Measurements from ENCODE around the gene SMG6.
A peak's percentile ranks its signal among the peaks of the same experiment; 100 is the strongest.
"Not testable (repeated sequence)": the region's sequence is repeated elsewhere in the genome, so short reads cannot be mapped to it uniquely, and the experiment has no call there.

The SMG6 gene

GRCh38 chr17:2143332-2143731, 160.3 kb downstream of the SMG6 start:
- H3K9me3 ChIP-seq (ENCODE audit: insufficient read depth, low read length) = no peaks in the 10 kb centered on the region
- no peak overlapping the region for H3K4me3 ChIP-seq (ENCODE audit: low read length)
- H3K4me1 ChIP-seq (ENCODE audit: low read length) = peaks cover 6% of the 10 kb centered on the region
- TF ChIP-seq, protein P1, sequence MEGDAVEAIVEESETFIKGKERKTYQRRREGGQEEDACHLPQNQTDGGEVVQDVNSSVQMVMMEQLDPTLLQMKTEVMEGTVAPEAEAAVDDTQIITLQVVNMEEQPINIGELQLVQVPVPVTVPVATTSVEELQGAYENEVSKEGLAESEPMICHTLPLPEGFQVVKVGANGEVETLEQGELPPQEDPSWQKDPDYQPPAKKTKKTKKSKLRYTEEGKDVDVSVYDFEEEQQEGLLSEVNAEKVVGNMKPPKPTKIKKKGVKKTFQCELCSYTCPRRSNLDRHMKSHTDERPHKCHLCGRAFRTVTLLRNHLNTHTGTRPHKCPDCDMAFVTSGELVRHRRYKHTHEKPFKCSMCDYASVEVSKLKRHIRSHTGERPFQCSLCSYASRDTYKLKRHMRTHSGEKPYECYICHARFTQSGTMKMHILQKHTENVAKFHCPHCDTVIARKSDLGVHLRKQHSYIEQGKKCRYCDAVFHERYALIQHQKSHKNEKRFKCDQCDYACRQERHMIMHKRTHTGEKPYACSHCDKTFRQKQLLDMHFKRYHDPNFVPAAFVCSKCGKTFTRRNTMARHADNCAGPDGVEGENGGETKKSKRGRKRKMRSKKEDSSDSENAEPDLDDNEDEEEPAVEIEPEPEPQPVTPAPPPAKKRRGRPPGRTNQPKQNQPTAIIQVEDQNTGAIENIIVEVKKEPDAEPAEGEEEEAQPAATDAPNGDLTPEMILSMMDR (IDR thresholded peaks at IDR 0.05; ENCODE audit: low read depth, low read length) = no peak
- TF ChIP-seq EZH2phosphoT487 (IDR thresholded peaks at IDR 0.05; ENCODE audit: low read depth) = no peak
- no peak overlapping the region for H3K9ac ChIP-seq (ENCODE audit: low read length)
- H2AFZ ChIP-seq (ENCODE audit: low read depth, low read length) = no peak overlapping the region
- no peak overlapping the region for H3K4me2 ChIP-seq (ENCODE audit: low read length)
- no peaks in the 10 kb centered on the region for H3K79me2 ChIP-seq (ENCODE audit: low read length)
- H3K27me3 ChIP-seq (ENCODE audit: low read depth, low read length) = no peaks in the 10 kb centered on the region
- no peaks in the 10 kb centered on the region for H4K20me1 ChIP-seq (ENCODE audit: insufficient read depth, low read length)
- no peak overlapping the region for H3K27ac ChIP-seq (ENCODE audit: low read length)
- H3K36me3 ChIP-seq (replicated peaks; ENCODE audit: low read depth, low read length) = no peaks in the 10 kb centered on the region

- H3K27me3 ChIP-seq (ENCODE audit: low read depth, low read length); H3K36me3 ChIP-seq (replicated peaks; ENCODE audit: low read depth, low read length); H3K9me3 ChIP-seq (ENCODE audit: insufficient read depth, low read length); H3K27ac ChIP-seq (ENCODE audit: low read length); H2AFZ ChIP-seq (ENCODE audit: low read depth, low read length); H3K79me2 ChIP-seq (ENCODE audit: low read length); H3K4me2 ChIP-seq (ENCODE audit: low read length); H4K20me1 ChIP-seq (ENCODE audit: insufficient read depth, low read length); H3K4me3 ChIP-seq (ENCODE audit: low read length); H3K9ac ChIP-seq (ENCODE audit: low read length): not testable (repeated sequence)
- peaks cover 12% of the 10 kb centered on the region for H3K4me1 ChIP-seq (ENCODE audit: low read length)
Observed at GRCh38 chr17:2142682-2143081, 160.9 kb downstream of the SMG6 start.

DNA sequence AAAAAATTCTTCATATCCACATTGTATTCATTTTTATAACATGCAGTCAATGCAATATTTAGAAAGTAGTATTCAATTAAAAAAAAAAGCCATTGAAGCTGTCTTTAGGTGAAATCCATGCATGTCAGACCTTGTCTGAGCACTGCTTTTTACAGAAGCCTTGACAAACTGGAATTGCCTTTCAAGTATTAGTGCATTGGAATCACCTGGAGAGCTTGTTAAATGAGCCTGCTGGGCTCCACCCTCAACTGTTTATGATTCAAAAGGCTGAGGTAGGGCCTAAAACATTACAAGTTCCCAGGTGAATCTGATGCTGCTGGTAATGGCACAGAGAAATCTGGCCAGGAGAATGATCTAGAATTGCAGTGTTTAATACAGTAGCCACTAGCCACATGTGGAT, 162.9 kb downstream of the SMG6 start:
- H3K27ac ChIP-seq (ENCODE audit: low read length) = no peak overlapping the region
- H3K4me1 ChIP-seq (ENCODE audit: low read length) = peaks cover 21% of the 10 kb centered on the region
- H4K20me1 ChIP-seq (ENCODE audit: insufficient read depth, low read length) = no peaks in the 10 kb centered on the region
- no peaks in the 10 kb centered on the region for H3K36me3 ChIP-seq (replicated peaks; ENCODE audit: low read depth, low read length)
- no peaks in the 10 kb centered on the region for H3K79me2 ChIP-seq (ENCODE audit: low read length)
- H3K4me2 ChIP-seq (ENCODE audit: low read length) = no peak overlapping the region
- H3K9ac ChIP-seq (ENCODE audit: low read length) = no peak overlapping the region
- no peak overlapping the region for H2AFZ ChIP-seq (ENCODE audit: low read depth, low read length)
- no peak overlapping the region for H3K4me3 ChIP-seq (ENCODE audit: low read length)
- H3K27me3 ChIP-seq (ENCODE audit: low read depth, low read length) = no peaks in the 10 kb centered on the region
- no peaks in the 10 kb centered on the region for H3K9me3 ChIP-seq (ENCODE audit: insufficient read depth, low read length)
- TF ChIP-seq, protein P1 (IDR thresholded peaks at IDR 0.05; ENCODE audit: low read depth, low read length) = no peak
- no peak for TF ChIP-seq EZH2phosphoT487 (IDR thresholded peaks at IDR 0.05; ENCODE audit: low read depth)

DNA sequence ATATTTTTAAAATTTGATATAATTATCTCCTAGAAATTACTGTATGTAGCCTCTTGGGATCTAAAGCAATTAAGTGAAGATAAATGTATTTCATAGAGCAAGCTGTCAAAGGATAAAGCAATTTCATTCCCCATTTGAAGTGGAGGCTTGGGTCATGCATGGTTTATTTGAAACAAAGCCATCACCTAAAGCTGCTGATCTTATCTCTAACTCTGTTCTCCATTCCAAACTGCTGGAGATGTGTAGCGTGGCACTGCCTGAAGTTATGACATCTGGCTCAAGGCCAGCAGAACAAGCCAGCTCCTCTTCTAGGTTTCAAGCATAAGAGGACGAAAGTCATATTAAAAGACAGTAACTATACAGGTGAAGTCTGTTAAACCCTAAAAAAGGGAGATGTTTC, 164.8 kb downstream of the SMG6 start:
- Histone ChIP-seq H3K9me3 (ENCODE audit: insufficient read depth, low read length) (no peaks in the 10 kb centered on the region), H3K4me3 (ENCODE audit: low read length) (no peak overlapping the region), H3K4me1 (ENCODE audit: low read length) (peaks cover 21% of the 10 kb centered on the region), H3K27ac (ENCODE audit: low read length) (no peak overlapping the region), H3K36me3 (replicated peaks; ENCODE audit: low read depth, low read length) (no peaks in the 10 kb centered on the region), H3K27me3 (ENCODE audit: low read depth, low read length) (no peaks in the 10 kb centered on the region), H3K9ac (ENCODE audit: low read length) (no peak overlapping the region), H4K20me1 (ENCODE audit: insufficient read depth, low read length) (no peaks in the 10 kb centered on the region), H3K79me2 (ENCODE audit: low read length) (no peaks in the 10 kb centered on the region), H3K4me2 (ENCODE audit: low read length) (no peak overlapping the region), H2AFZ (ENCODE audit: low read depth, low read length) (no peak overlapping the region)
- no peak for TF ChIP-seq EZH2phosphoT487 (IDR thresholded peaks at IDR 0.05; ENCODE audit: low read depth)
- TF ChIP-seq, protein P1 (IDR thresholded peaks at IDR 0.05; ENCODE audit: low read depth, low read length) = no peak

GRCh38 chr17:2138318-2138717, 165.3 kb downstream of the SMG6 start:
- Histone ChIP-seq H3K4me2 (ENCODE audit: low read length) (peak overlapping the region; percentile 74), H3K4me3 (ENCODE audit: low read length) (no peak overlapping the region), H3K27ac (ENCODE audit: low read length) (no peak overlapping the region), H3K27me3 (ENCODE audit: low read depth, low read length) (no peaks in the 10 kb centered on the region), H3K4me1 (ENCODE audit: low read length) (peaks cover 21% of the 10 kb centered on the region), H2AFZ (ENCODE audit: low read depth, low read length) (no peak overlapping the region), H3K9me3 (ENCODE audit: insufficient read depth, low read length) (no peaks in the 10 kb centered on the region), H3K36me3 (replicated peaks; ENCODE audit: low read depth, low read length) (no peaks in the 10 kb centered on the region), H3K9ac (ENCODE audit: low read length) (no peak overlapping the region), H4K20me1 (ENCODE audit: insufficient read depth, low read length) (no peaks in the 10 kb centered on the region), H3K79me2 (ENCODE audit: low read length) (no peaks in the 10 kb centered on the region)
- TF ChIP-seq EZH2phosphoT487 (IDR thresholded peaks at IDR 0.05; ENCODE audit: low read depth) = no peak
- TF ChIP-seq, protein P1 (IDR thresholded peaks at IDR 0.05; ENCODE audit: low read depth, low read length) = no peak
